Neutrophil (primary cell): ENCODE results near the gene TMEM260.
"Not testable (repeated sequence)": the region's sequence is repeated elsewhere in the genome, so short reads cannot be mapped to it uniquely, and the experiment has no call there.

ENCODE experiments used
- H3K27ac ChIP-seq: fragments of 200-600 bp; sonication (generic); 2 replicates; pipeline ENCODE4 v1.5.1; 2016; ENCODE audit warnings: mild to moderate bottlenecking, moderate library complexity
- H3K27me3 ChIP-seq: fragments of 200-600 bp; sonication (generic); 2 replicates; pipeline ENCODE4 v1.6.0; 2016; ENCODE audit warnings: mild to moderate bottlenecking
- H3K36me3 ChIP-seq: fragments of 200-600 bp; sonication (generic); 2 replicates; pipeline ENCODE4 v1.5.1; 2017
- H3K4me1 ChIP-seq, 2 experiments: fragments of 200-600 bp in 1 of 2; sonication (generic) in 1 of 2; 1 replicate in 1 of 2; 2 replicates in 1 of 2; pipeline versions ENCODE4 v1.5.1 to v1.6.1; 2013 to 2016; ENCODE audit warnings: low read depth in 1 of 2, low read length in 1 of 2, mild to moderate bottlenecking in 1 of 2, moderate library complexity in 1 of 2; ENCODE audit not compliant: control insufficient read depth in 1 of 2, insufficient read depth in 1 of 2
- H3K4me3 ChIP-seq, 2 experiments: fragments of 200-600 bp in 1 of 2; sonication (generic) in 1 of 2; 1 replicate in 1 of 2; 2 replicates in 1 of 2; pipeline ENCODE4 v1.5.1; 2013 to 2016; ENCODE audit warnings: low read depth in 1 of 2, low read length in 1 of 2, mild to moderate bottlenecking in 1 of 2, moderate library complexity in 1 of 2
- H3K9me3 ChIP-seq: fragments of 200-600 bp; sonication (generic); 2 replicates; pipeline ENCODE4 v1.5.1; 2016
- CTCF ChIP-seq: fragments of 200-600 bp; sonication (generic); IDR thresholded peaks from 2 replicates; pipeline ENCODE4 v1.5.1; 2016; ENCODE audit warnings: antibody characterized with exemption

TMEM260 gene

GRCh38 chr14:56598519-56598918 is 18.9 kb downstream of the TMEM260 start:
- Histone ChIP-seq H3K4me1 (no peaks in the 10 kb centered on the region), H3K9me3 (no peaks in the 10 kb centered on the region), H3K27me3 (no peaks in the 10 kb centered on the region), H3K4me3 (no peak overlapping the region), H3K27ac (no peak overlapping the region), H3K36me3 (peaks cover 8% of the 10 kb centered on the region)
- TF ChIP-seq CTCF = no peak

- no peaks in the 10 kb centered on the region for H3K27me3 ChIP-seq
- TF ChIP-seq CTCF = no peak
- H3K36me3 ChIP-seq = peaks cover 39% of the 10 kb centered on the region
- H3K4me1 ChIP-seq = no peaks in the 10 kb centered on the region
- no peak overlapping the region for H3K27ac ChIP-seq
- H3K9me3 ChIP-seq = no peaks in the 10 kb centered on the region
- H3K4me3 ChIP-seq = no peak overlapping the region
Measured at GRCh38 chr14:56603648-56604047, 24.1 kb downstream of the TMEM260 start.

- TF ChIP-seq CTCF = no peak
- Histone ChIP-seq H3K9me3 (no peaks in the 10 kb centered on the region), H3K27ac (no peak overlapping the region), H3K27me3 (no peaks in the 10 kb centered on the region), H3K4me3 (no peak overlapping the region), H3K4me1 (no peaks in the 10 kb centered on the region), H3K36me3 (peaks cover 82% of the 10 kb centered on the region)
Measured at GRCh38 chr14:56608689-56609088, 29.1 kb downstream of the TMEM260 start.

- peaks cover 87% of the 10 kb centered on the region for H3K36me3 ChIP-seq
- H3K9me3 ChIP-seq, H3K27me3 ChIP-seq, H3K4me1 ChIP-seq, H3K27ac ChIP-seq, H3K4me3 ChIP-seq: not testable (repeated sequence)
Measured at GRCh38 chr14:56611663-56612062, 32.1 kb downstream of the TMEM260 start.

- no peak overlapping the region for H3K4me3 ChIP-seq
- H3K4me1 ChIP-seq = no peaks in the 10 kb centered on the region
- H3K9me3 ChIP-seq = no peaks in the 10 kb centered on the region
- no peaks in the 10 kb centered on the region for H3K27me3 ChIP-seq
- peaks cover 90% of the 10 kb centered on the region for H3K36me3 ChIP-seq
- no peak for TF ChIP-seq CTCF
- no peak overlapping the region for H3K27ac ChIP-seq
Measured at GRCh38 chr14:56617084-56617483, 37.5 kb downstream of the TMEM260 start.

GRCh38 chr14:56630707-56631106 is 51.1 kb downstream of the TMEM260 start:
- no peak for TF ChIP-seq CTCF
- H3K36me3 ChIP-seq = peaks cover 67% of the 10 kb centered on the region
- no peak overlapping the region for H3K4me3 ChIP-seq
- H3K4me1 ChIP-seq = no peaks in the 10 kb centered on the region
- no peaks in the 10 kb centered on the region for H3K27me3 ChIP-seq
- no peaks in the 10 kb centered on the region for H3K9me3 ChIP-seq
- H3K27ac ChIP-seq = no peak overlapping the region
